Heart right ventricle (tissue), 16 donors: ENCODE measurements around the gene MORN4. TPM values are rescaled to one million over a fixed set of nuclear protein-coding genes. Genes with fewer than 3 reads are reported as not detected.

Source experiments
- ATAC-seq, 8 donors: fragments of 200-7000 bp; cut with Tn5 transposase; one replicate each; pipeline ENCODE4 v1.9.1; 2020; ENCODE audit warnings: mild to moderate bottlenecking in 8 of 8, moderate library complexity in 8 of 8, moderate number of reproducible peaks in 1 of 8
- DNase-seq, 2 donors: peaks; one replicate each; pipeline ENCODE4 v3.0.0-alpha.2; 2020
- H3K27ac ChIP-seq, 10 donors: fragments of 200-600 bp; sonication (generic) in 2 of 10; one replicate each; pipeline versions ENCODE4 v1.5.0 to v1.8.0; 2020 to 2022; ENCODE audit warnings: mild to moderate bottlenecking in 3 of 10
- H3K27me3 ChIP-seq, 7 donors: fragments of 200-600 bp; one replicate each; pipeline ENCODE4 v1.8.0; 2021 to 2022; ENCODE audit warnings: mild to moderate bottlenecking in 2 of 7
- H3K36me3 ChIP-seq, 9 donors: fragments of 200-600 bp; sonication (generic) in 1 of 9; one replicate each; pipeline versions ENCODE4 v1.5.0 to v1.8.0; 2020 to 2022; ENCODE audit warnings: mild to moderate bottlenecking in 2 of 9
- H3K4me1 ChIP-seq, 9 donors: fragments of 200-600 bp; sonication (generic) in 1 of 9; one replicate each; pipeline versions ENCODE4 v1.5.0 to v1.8.0; 2020 to 2022; ENCODE audit warnings: mild to moderate bottlenecking in 4 of 9
- H3K4me3 ChIP-seq, 10 donors: fragments of 200-600 bp; sonication (generic) in 2 of 10; one replicate each; pipeline versions ENCODE4 v1.5.0 to v1.8.0; 2020 to 2022; ENCODE audit warnings: mild to moderate bottlenecking in 7 of 10, moderate library complexity in 2 of 10
- H3K9me3 ChIP-seq, 11 donors: fragments of 200-600 bp in 10 of 11; sonication (generic) in 2 of 11; one replicate each; pipeline versions ENCODE4 v1.5.0 to v1.8.0; 2013 to 2022; ENCODE audit warnings: mild to moderate bottlenecking in 2 of 11, control low read depth in 1 of 11, moderate library complexity in 1 of 11
- WGBS, 2 donors: extraction: QIAGEN DNeasy Blood & Tissue Kit; methylation state at CpG; one replicate each; pipeline ENCODE4 v1.1.7; 2013; ENCODE audit warnings: inconsistent platforms in 1 of 2; 5-methylcytosine and 5-hydroxymethylcytosine counted together
- intact Hi-C, 10 donors: fragments of 100-400 bp; cut with DNase I; formaldehyde crosslinking; loops; one replicate each; pipeline versions ENCODE4 v1.11.1 to v1.14.2; 2022
- polyA plus RNA-seq, 2 donors: library from polyadenylated mRNA; stranded (reverse); fragments of 200-250 nt; gene quantifications; one replicate each; pipeline ENCODE4 v1.2.3, GENCODE V29; 2013
- total RNA-seq, 10 donors: library from RNA; stranded (reverse); fragmentation: NEBNext Ultra II Directional in 3 of 10; extraction: Animal tissue kit (Norgen Biotek cat#: 25700) in 3 of 10; gene quantifications; one replicate each; pipeline versions ENCODE4 v1.2.1 to v1.2.4, GENCODE V29; 2021 to 2023
- TF ChIP-seq, protein P1 (sequence below), 9 donors: fragments of 200-600 bp; sonication (generic) in 2 of 9; IDR thresholded peaks; one replicate each; pipeline versions ENCODE4 v1.5.0 to v1.8.0; 2021 to 2022; ENCODE audit warnings: antibody characterized with exemption in 9 of 9, mild to moderate bottlenecking in 5 of 9, moderate library complexity in 1 of 9
- donor health status: Arrhythmogenic right ventricular cardiomyopathy.
- donor health status: ischemic (EF 13 %, LVEDD 7.1; RV severe dilation, severe dysfunction).
- donor health status: healthy with polysubstance abuse.
- donor health status: DM: no; HTN: yes; CAD: no.
- donor health status: DM: no; HTN: no; CAD: no.
- donor health status: ischemic (EF 25% LVEDD 6.9; RV normal size, moderate dysfunction).
- donor health status: ischemic (EF 25% LVEDD 5.7; RV mildly dilated, moderate dysfunction).
- donor health status: healthy.
- donor health status: DM: yes; HTN: yes; CAD: no.
- donor health status: Ischemic cardiomyopathy.
- donor health status: ischemic (EF 35%, LVEDD 5.7; RV mildly dilated, moderate dysfunction).
- donor health status: nonischemic (EF 11% LVEDD 7.7; RV severe dilation, severe dysfunction).
- donor health status: DM: yes; HTN: yes; CAD: no.
- donor health status: PGD.
- donor health status: ischemic (EF 29% LVEDD 5.4; RV normal size, mild dysfunction).
- donor health status: nonischemic (EF 23%, LVEDD 6.1; RV moderate dilation, normal function).

Gene MORN4
- total and polyA plus RNA-seq, 12 donors, result 4.4 to 17.6 (median 13.3) TPM

DNA sequence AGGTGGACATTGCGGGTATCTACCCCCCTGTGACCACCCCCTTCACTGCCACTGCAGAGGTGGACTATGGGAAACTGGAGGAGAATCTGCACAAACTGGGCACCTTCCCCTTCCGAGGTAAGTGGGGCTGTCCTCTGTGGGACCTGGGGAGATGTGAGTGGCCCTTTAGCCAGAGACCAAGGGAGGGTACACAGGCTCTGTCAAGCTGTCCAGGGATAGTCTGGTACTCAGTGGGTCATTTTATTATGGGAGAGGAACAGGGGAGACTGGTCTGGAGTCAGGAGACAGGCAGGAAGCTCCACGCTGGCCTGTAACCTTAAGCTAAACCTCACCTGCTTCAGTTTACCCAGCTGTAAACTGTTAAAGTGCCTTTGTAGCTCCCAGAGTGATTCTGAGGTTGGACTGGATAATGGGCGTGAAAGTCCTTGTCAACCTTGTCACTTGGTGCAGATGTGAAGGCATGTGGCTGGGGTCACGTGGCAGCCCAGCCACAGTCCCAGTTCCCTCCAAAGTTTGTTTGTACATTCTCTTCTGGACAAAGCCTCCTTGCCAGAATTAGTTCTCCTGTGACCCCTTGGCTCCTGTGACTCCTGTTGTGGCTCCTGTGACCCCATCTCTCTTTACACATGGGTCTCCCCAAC is 48.4 kb downstream of the MORN4 start:
- WGBS, 2 donors, result 84 to 86% methylated on average over 5 of the region's 5 CpGs

DNA sequence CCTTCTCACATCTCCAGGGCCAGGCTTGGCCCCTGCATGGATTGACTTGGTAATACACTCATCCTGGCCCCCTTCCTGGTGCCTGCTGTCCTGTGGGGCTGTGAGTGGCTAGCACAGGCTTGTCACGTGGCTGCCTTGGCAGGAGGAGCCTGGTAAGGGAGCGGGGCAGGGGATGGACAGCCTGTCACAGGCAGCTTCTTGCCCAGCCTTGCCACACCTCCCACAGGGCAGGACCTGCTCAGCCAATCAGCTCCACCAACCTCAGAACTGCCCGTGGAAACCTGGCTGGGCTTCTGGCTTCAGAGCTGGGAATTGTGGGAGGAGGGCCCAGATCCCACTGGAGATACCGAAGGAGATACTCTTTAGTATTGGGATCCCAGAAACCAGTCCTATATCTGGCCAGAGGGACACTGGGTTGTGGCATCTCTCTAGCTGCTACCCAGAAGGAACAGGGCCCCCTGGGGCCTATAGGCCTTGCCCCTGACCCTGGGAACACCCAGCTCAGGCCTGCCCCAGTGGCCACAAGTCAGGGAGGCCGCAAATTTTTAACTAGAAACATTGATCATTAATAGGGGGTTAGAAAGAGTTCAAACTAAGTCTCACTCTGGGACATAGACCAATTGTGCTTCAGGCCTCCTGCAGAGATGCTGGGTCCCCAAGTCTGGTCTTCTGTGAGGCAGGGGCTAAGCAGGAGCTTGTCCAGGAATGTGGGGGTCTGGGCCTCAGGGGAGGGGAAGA is 49.1 kb downstream of the MORN4 start, which contains the start of gene HOGA1:
HOGA1 (plus strand) TSS at position 330 of the 738 bp plus-strand sequence; CDS start at position 645, 315 bp downstream.
- TF ChIP-seq, protein P1, sequence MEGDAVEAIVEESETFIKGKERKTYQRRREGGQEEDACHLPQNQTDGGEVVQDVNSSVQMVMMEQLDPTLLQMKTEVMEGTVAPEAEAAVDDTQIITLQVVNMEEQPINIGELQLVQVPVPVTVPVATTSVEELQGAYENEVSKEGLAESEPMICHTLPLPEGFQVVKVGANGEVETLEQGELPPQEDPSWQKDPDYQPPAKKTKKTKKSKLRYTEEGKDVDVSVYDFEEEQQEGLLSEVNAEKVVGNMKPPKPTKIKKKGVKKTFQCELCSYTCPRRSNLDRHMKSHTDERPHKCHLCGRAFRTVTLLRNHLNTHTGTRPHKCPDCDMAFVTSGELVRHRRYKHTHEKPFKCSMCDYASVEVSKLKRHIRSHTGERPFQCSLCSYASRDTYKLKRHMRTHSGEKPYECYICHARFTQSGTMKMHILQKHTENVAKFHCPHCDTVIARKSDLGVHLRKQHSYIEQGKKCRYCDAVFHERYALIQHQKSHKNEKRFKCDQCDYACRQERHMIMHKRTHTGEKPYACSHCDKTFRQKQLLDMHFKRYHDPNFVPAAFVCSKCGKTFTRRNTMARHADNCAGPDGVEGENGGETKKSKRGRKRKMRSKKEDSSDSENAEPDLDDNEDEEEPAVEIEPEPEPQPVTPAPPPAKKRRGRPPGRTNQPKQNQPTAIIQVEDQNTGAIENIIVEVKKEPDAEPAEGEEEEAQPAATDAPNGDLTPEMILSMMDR (IDR thresholded peaks at IDR 0.05), result no peak
- Histone ChIP-seq H3K4me3 (no peak within 1 kb of the TSS), H3K27ac (peak within 1 kb of the TSS; percentile 52 to 91 (median 85)), H3K36me3 (no peaks in the 10 kb centered on the region), H3K9me3 (no peaks in the 10 kb centered on the region), H3K4me1 (peaks cover 0 to 36% (median 9%) of the 10 kb centered on the region in 9 donors), H3K27me3 (no peaks in the 10 kb centered on the region)
- peak; percentile 83 to 85 for DNase-seq
- intact Hi-C loops, result no loop called here
- peak; percentile 92 to 98 (median 96) for ATAC-seq
- 44 to 49% methylated on average over 5 of the region's 5 CpGs for WGBS, 2 donors

More for the DNA sequence above, 48.4 kb downstream of the MORN4 start:
- TF ChIP-seq, protein P1 (IDR thresholded peaks at IDR 0.05), result no peak
- Histone ChIP-seq H3K27me3 (no peaks in the 10 kb centered on the region), H3K36me3 (no peaks in the 10 kb centered on the region), H3K9me3 (no peaks in the 10 kb centered on the region), H3K27ac (peak overlapping the region; percentile 38 to 91 (median 85)), H3K4me3 (no peak overlapping the region), H3K4me1 (peaks cover 0 to 36% (median 9%) of the 10 kb centered on the region in 9 donors)
- ATAC-seq (peak in 5 of 8 donors; percentile 32 to 73 (median 59)), DNase-seq (no peak)
- intact Hi-C loops, result loop anchor here in 1 of 10 donors (1.0 kb wide), 1 partner anchor 24 kb away; no protein-coding TSS in a partner anchor

DNA sequence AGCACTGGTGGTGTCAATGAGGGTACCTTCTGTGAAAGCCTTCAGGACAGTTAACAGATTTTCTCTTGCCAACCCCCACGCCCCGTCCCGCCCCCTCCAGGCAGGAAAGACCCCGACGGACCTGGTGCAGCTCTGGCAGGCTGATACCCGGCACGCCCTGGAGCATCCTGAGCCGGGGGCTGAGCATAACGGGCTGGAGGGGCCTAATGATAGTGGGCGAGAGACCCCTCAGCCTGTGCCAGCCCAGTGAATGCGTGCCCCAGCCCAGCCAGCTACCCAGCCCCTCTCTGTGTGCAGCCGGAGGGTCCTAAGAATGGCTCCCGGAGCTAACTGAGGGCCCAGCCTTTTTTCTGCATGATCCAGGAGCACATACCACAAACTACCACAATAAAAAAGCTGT is 49.8 kb downstream of the MORN4 start:
- intact Hi-C loops, result no loop called here
- Histone ChIP-seq H3K36me3 (no peaks in the 10 kb centered on the region), H3K4me3 (no peak overlapping the region), H3K4me1 (peaks cover 0 to 36% (median 9%) of the 10 kb centered on the region in 9 donors), H3K27me3 (no peaks in the 10 kb centered on the region), H3K9me3 (no peaks in the 10 kb centered on the region), H3K27ac (peak overlapping the region in 9 of 10 donors; percentile 52 to 91 (median 82))
- ATAC-seq (peak in 1 of 8 donors; percentile 11), DNase-seq (no peak)
- WGBS, 2 donors, result 90 to 93% methylated on average over 13 of the region's 13 CpGs
- TF ChIP-seq, protein P1 (IDR thresholded peaks at IDR 0.05), result no peak

DNA sequence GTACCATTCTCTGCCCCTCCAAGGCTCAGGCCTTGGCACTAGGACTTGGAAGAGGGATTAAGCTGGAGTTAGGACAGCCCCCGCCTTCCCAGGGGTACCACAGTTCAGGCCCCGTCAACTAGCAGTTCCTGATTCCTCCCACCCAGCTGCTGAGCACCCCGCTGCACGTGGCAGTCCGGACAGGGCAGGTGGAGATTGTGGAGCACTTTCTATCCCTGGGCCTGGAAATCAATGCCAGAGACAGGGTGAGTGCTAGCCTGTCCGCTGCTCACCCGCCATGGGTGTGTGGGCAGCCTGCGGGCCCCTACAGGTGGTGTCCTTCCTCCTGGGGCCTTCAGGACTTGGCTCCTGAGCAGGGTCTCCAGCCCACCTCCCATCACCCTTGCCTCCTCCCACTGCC is 51.1 kb downstream of the MORN4 start:
- H3K27ac ChIP-seq, result peak overlapping the region in 4 of 10 donors; percentile 80 to 91 (median 90)
- intact Hi-C loops, result no loop called here
- H3K4me1 ChIP-seq, result peaks cover 0 to 36% (median 9%) of the 10 kb centered on the region in 9 donors
- TF ChIP-seq, protein P1 (IDR thresholded peaks at IDR 0.05), result no peak
- H3K4me3 ChIP-seq, result no peak overlapping the region
- ATAC-seq (no peak), DNase-seq (no peak)
- no peaks in the 10 kb centered on the region for H3K36me3 ChIP-seq
- 93 to 99% methylated on average over 8 of the region's 8 CpGs for WGBS, 2 donors
- H3K27me3 ChIP-seq, result no peaks in the 10 kb centered on the region
- H3K9me3 ChIP-seq, result no peaks in the 10 kb centered on the region
